H54 (cell line): ENCODE results near the gene ETF1.
"Not testable (repeated sequence)": the region's sequence is repeated elsewhere in the genome, so short reads cannot be mapped to it uniquely, and the experiment has no call there.

Source experiments
- DNase-seq: peaks from one replicate; pipeline ENCODE4 v3.0.0; 2011; ENCODE audit warnings: low spot score, mixed read lengths; ENCODE audit not compliant: insufficient read length
- FAIRE-seq: peaks from 3 replicates; lab custom pipeline; 2011; peaks lifted over from hg19 to GRCh38; lab: Jason Lieb, UNC
- POLR2A ChIP-seq: IDR thresholded peaks from 2 replicates; pipeline ENCODE4 v1.6.1; 2011; ENCODE audit warnings: low read depth, mild to moderate bottlenecking, low read length

Gene ETF1

GRCh38 chr5:138502521-138502920 lies 40.5 kb downstream of the ETF1 start:
- no peak for TF ChIP-seq POLR2A
- FAIRE-seq (no peak), DNase-seq (no peak)

- DNase-seq (no peak), FAIRE-seq (no peak)
- no peak for TF ChIP-seq POLR2A
Measured at GRCh38 chr5:138502121-138502520, 40.9 kb downstream of the ETF1 start.

- no peak for FAIRE-seq
- no peak for DNase-seq
- TF ChIP-seq POLR2A = no peak
Measured at GRCh38 chr5:138498376-138498775, 44.7 kb downstream of the ETF1 start.

- TF ChIP-seq POLR2A = no peak
- no peak for FAIRE-seq
- no peak for DNase-seq
Measured at GRCh38 chr5:138495351-138495750, 47.7 kb downstream of the ETF1 start.

- FAIRE-seq = no peak
- no peak for TF ChIP-seq POLR2A
- DNase-seq = no peak
Measured at GRCh38 chr5:138492560-138493045, 50.4 kb downstream of the ETF1 start.

GRCh38 chr5:138491669-138492559 lies 51.1 kb downstream of the ETF1 start:
- peak; percentile 87 for DNase-seq
- FAIRE-seq = no peak
- no peak for TF ChIP-seq POLR2A

- no peak for TF ChIP-seq POLR2A
Measured at GRCh38 chr5:138491284-138491648, 51.8 kb downstream of the ETF1 start.

GRCh38 chr5:138490648-138491283 lies 52.3 kb downstream of the ETF1 start:
- TF ChIP-seq POLR2A = no peak
- no peak for FAIRE-seq
- no peak for DNase-seq

More at GRCh38 chr5:138491284-138491648, 51.8 kb downstream of the ETF1 start:
- FAIRE-seq (no peak), DNase-seq (no peak)

- no peak for DNase-seq
- no peak for FAIRE-seq
- no peak for TF ChIP-seq POLR2A
Measured at GRCh38 chr5:138489683-138490061, 53.4 kb downstream of the ETF1 start.

- DNase-seq (no peak), FAIRE-seq (no peak)
- TF ChIP-seq POLR2A = no peak
Measured at GRCh38 chr5:138488481-138488945, 54.5 kb downstream of the ETF1 start.

GRCh38 chr5:138482638-138483037 lies 60.4 kb downstream of the ETF1 start:
- no peak for TF ChIP-seq POLR2A
- DNase-seq = no peak
- FAIRE-seq = no peak

GRCh38 chr5:138476918-138477317 lies 66.1 kb downstream of the ETF1 start:
- DNase-seq = no peak
- FAIRE-seq = no peak
- TF ChIP-seq POLR2A = no peak

- not testable (repeated sequence) for DNase-seq, FAIRE-seq
Measured at GRCh38 chr5:138473151-138473550, 69.9 kb downstream of the ETF1 start.

GRCh38 chr5:138472353-138472752 lies 70.7 kb downstream of the ETF1 start:
- FAIRE-seq (no peak), DNase-seq (no peak)
- no peak for TF ChIP-seq POLR2A
